ENCODE data around the gene TMEM151A.
"Not testable (repeated sequence)": the region's sequence is repeated elsewhere in the genome, so short reads cannot be mapped to it uniquely, and the experiment has no call there.

The TMEM151A gene

DNA sequence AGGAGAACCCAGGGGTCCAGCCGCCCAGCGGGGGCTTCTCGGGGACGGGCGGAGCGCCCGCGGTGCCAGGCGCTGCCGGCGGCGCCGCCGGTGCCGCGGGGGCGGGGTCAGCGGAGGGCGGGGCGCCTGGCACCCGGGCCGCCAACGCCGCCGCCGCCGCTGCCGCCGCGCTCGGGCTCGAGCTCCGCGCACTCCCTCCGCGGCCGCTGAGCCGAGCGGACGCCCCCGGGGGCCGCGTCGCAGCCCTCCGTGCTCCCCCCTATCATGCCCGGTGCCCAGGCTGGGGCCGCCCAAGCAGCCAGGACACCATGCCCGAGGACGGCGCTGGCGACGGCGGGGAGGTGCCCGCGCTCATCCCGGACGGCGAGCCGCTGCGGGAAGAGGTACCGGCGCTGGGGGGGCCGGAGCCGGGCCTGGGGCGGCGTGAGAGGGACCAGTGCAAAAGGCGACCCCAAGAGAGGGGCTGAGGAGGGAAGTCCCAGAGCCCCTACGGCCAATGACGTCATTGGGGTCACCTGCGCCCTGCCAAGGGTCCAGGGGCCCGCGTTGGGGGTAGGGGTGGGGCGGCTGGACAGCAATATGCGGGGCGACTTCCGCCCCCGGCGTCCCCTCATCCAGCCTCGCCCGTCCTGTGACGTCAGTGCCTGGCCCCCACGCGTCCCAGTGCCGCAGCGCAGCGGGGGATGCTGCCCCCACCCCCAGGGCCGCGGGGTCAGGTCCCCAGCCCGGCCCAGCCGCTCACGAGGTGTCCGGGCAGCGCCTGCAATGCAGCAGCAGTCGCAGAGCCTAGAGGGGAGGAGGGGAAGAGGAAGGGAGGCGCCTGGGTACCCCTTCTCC lies at the start of gene TMEM151A:
Gene TMEM151A (plus strand): TSS at position 189 of the 837 bp plus-strand sequence. CDS start 120 bp downstream, at position 309.
- no peak for DNase-seq

- no peak for DNase-seq
These were observed 49.5 kb upstream of the TMEM151A start for GRCh38 chr11:66242095-66242765.

DNA sequence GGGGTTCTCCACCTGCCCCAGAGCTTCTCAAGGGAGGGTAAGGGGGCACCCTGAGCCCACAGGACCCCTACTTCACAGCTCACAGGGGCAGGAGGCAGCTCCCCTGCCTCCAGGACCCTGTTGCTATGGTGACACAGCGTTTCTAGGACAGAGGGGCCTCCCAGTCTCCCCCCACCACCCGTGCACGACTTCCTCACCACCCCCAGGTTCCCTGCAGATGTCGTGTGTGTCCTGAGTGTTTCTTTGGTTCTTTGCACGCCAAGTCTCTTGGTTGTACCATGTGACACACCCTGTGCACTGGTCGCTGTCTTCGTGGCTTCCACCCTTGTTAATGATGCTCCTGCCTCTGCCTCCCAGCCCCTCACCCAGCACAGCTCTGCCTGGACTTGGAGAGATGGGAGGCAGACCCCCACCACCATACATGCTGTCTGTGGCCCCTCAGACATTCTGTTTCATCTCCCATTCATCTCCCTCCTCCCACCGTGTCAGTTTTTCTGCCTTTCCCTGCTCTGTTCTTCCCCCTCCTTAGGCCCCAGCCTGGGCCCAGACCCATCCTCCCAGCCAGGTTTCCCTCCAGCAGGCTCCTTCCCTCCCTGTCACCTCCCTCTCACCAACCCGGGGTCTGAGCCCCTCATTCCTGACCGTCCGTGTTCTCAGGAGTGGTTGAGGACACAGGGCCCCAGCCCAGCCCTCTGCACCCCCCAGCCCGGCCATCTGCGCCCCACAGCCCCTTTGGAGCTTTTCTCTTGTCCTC lies 47.7 kb upstream of the TMEM151A start:
- DNase-seq: no peak

DNA sequence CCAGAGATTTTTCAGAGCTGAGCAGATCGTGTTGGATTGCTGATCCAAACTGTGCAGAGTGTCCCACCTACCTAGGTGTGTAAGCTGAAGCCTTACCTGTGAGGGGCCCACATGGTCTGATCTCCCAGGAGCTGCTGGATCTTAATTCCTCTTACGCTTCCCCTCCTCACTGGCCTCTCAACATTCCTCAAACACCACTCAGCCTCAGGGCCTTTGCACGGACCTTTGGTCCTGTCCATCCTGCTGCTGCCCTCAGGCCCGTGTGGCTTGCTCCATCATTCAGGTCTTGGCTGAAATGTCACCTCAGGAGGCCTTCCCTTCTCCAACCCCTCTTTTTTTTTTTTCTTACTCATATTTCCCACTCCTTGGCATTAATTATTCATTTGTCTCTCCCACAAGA lies 44.4 kb upstream of the TMEM151A start:
- no peak for DNase-seq

GRCh38 chr11:66247801-66248200 lies 43.9 kb upstream of the TMEM151A start:
- DNase-seq: no peak

- DNase-seq: no peak
These were observed 42.8 kb upstream of the TMEM151A start for GRCh38 chr11:66248903-66249302.

- no peak for DNase-seq
These were observed 39.9 kb upstream of the TMEM151A start for GRCh38 chr11:66251809-66252208.

DNA sequence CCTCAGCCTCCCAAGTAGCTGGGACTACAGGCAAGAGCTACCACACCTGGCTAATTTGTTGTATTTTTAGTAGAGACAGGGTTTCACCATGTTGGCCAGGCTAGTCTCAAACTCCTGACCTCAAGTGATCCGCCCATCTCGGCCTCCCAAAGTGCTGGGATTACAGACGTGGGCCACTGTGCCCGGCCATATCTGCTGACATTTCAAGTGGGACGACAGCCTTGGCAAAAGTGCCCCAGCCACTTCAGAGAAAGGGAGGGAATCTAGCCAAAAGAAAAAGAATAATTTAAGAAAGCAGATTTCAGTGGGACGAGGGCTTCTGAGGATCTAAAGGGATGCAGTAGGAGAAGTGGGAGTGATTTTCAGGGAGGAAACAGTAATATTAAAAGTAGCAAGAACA lies 38.6 kb upstream of the TMEM151A start:
- DNase-seq: not testable (repeated sequence)

DNA sequence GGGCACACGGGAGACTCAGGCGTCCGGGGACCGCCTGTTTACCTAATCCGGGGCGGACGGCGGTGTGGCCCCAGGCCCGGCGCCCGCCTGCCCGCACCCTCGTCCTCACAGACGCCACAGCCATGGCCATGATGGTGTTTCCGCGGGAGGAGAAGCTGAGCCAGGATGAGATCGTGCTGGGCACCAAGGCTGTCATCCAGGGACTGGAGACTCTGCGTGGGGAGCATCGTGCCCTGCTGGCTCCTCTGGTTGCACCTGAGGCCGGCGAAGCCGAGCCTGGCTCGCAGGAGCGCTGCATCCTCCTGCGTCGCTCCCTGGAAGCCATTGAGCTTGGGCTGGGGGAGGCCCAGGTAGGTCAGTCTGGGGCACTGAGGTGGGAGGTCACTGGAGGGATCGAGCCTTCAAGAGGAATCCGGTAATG lies 33.2 kb upstream of the TMEM151A start:
- no peak for DNase-seq

DNA sequence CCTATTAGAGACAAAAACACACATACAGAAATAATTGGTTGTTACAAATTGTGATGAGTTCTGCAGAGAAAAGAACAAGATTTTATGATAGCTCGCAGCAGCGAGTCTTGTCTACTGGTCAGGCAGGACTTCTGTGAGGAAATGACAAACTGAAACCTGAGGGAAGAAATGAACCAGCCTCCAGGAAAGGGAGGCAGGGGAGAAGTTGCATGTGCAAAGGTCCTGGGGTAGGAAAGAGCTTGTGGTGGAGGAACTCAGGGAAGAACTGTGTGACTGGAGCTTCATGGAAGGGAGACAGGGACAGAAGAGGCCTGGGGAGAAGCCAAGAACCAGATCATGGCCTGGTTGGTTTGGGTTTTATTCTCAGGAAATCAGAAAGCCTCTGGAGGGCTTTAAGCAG lies 32.5 kb upstream of the TMEM151A start:
- DNase-seq: no peak

DNA sequence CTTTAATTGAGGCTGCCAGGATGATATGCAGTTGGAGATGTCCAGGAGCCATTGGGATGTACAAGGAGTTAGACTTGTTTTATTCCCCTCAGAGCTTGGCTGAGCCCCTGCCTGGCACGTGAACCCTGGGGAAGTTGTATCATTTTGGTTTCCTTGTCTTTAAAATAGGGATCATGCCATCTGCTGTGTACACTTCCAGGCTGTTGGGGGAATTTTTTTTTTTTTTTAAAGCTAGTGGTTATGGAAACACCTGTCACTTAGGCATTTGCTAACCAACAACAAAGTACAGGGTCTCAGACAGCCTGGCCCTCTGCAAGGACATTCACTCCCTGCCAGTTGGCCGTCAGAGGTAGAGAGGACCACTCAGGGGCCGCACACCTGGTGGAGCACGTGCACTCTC lies 31.7 kb upstream of the TMEM151A start:
- peak; percentile 19 for DNase-seq

DNA sequence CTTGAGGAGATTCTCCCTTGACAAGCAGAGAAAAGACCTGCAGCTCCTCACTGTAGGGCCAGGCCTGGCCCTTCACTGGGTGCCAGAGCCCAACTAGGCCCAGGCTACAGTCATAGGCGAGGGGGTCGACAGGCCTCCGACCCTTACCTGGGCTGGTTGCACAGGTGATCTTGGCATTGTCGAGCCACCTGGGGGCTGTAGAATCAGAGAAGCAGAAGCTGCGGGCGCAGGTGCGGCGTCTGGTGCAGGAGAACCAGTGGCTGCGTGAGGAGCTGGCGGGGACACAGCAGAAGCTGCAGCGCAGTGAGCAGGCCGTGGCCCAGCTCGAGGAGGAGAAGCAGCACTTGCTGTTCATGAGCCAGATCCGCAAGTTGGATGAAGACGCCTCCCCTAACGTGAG lies 30.1 kb upstream of the TMEM151A start:
- no peak for DNase-seq

DNA sequence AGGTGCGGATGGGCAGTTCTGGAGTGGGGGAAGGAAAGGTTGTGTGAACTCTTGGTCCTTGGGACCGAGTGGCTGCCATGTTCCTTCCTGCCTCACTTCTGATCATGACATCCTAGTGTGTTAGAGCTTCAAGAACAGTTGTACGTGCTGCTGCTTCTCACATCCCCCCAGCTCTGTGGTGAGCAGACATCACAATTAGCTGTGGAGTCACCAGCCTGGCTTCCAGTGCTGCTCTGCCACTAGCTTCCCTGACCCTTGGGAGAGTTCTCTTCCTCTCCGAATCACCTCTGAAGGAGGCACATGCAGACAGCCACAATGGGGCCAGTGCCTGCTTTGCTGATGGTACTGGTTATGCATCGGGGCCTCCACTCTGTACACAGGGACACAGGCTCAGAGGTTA lies 29.5 kb upstream of the TMEM151A start:
- DNase-seq: no peak

DNA sequence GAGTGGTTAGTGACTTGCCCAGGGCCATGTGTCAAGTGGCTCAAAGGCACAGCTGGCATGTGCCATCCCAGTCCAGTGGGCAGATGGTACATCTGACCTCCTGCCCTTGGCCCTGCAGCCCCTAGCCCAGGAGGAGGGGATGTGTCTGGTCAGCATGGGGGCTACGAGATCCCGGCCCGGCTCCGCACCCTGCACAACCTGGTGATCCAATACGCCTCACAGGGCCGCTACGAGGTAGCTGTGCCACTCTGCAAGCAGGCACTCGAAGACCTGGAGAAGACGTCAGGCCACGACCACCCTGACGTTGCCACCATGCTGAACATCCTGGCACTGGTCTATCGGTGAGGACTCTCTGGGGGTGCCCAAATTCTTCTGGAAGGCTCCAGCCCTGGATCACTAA lies 29.0 kb upstream of the TMEM151A start:
- DNase-seq: no peak

GRCh38 chr11:66263231-66263630 lies 28.5 kb upstream of the TMEM151A start:
- no peak for DNase-seq

GRCh38 chr11:66263785-66264184 lies 27.9 kb upstream of the TMEM151A start:
- no peak for DNase-seq

DNA sequence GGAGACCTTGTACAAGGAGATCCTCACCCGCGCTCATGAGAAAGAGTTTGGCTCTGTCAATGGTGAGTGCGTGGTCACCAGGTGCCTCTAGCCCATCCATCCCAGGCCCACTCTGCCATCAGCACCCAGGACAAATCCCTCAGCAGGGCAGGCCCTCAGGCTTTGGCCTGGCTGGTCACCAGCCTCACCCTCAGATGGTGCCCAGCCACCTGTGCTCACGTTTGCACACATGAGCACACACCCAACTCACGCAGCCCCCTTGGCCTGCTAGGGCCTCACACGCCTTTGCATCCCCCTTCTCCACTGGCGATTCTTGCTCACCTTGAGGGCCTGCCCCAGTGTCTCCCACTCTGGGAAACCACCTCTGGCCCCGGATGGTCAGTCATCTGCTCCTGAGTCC lies 27.3 kb upstream of the TMEM151A start:
- DNase-seq: no peak

DNA sequence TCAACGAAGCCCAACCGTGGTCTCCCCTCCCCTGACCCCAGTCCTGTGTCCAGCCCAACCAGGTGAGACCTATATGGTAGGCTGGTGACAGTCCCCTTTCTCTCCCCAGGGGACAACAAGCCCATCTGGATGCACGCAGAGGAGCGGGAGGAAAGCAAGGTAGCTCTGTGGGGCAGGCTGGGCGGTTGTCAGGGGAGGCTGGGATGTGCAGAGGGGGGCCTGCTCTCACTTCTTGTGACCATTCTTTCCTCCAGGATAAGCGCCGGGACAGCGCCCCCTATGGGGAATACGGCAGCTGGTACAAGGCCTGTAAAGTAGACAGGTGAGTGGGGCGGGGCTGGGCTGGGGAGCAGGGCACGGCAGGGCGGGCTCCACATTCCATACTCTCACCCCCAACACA lies 26.8 kb upstream of the TMEM151A start:
- DNase-seq: no peak

- DNase-seq: no peak
These were observed 25.9 kb upstream of the TMEM151A start for GRCh38 chr11:66265531-66266377.

DNA sequence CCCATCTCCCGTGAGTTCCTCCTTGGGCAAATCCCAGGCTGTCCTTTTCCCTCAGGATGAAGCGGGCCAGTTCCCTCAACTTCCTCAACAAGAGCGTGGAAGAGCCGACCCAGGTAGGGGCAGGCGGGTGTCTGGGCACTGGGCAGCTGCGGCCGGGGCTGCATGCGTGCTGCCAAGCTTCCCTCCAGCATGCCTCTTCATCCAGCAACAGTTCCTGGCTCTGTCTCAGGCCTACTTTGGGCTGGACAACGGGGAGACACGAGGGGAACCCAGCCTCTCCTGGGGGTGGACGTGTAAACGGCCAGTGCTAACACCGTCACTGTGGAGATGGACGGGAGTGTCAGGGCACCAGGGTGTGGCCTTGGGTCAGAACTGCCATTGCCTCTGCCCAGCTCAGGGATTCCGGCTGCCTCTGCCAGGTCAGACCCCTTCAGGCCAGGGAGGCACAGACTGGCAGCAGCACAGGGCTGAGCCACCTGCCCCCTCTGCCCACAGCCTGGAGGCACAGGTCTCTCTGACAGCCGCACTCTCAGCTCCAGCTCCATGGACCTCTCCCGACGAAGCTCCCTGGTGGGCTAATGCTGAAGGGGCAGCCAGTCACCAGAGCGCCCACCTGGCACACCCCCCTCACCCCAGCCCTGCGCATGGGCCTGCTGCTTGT lies 25.2 kb upstream of the TMEM151A start:
- DNase-seq: no peak

DNA sequence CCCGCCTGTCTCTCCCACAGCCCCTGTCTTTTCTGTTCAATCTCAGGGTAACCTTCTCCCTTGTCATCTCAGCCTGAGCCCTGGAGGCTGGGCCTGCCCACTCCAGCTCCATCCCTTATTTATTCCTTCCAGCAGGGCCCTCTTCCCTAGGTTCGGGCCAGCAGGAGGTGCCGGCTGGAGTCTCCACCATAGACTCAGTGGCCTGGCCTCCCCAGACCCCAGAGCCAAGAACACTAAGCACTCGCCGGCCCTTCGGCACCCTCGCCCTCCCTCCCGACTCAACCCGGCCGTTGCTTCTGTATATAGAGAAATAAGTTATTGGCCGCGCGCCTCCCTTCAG lies 24.7 kb upstream of the TMEM151A start:
- DNase-seq: no peak
